ENCODE results near the gene DHRS4L2.
"Not testable (repeated sequence)": the region's sequence is repeated elsewhere in the genome, so short reads cannot be mapped to it uniquely, and the experiment has no call there.

DNA sequence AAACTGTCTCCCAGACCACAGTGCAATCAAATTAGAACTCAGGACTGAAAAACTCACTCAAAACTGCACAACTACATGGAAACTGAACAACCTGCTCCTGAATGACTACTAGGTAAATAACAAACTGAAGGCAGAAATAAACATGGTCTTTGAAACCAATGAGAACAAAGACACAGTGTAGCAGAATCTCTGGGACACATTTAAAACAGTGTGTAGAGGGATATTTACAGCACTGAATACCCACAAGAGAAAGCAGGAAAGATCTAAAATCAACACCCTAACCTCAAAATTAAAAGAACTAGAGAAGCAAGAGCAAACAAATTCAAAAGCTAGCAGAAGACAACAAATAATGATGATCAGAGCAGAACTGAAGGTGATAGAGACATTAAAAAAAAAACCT lies 14.7 kb upstream of the DHRS4L2 start:
- not testable (repeated sequence) for TF ChIP-seq EZH2 (IDR thresholded peaks at IDR 0.05; ENCODE audit: borderline replicate concordance, control insufficient read depth, low read depth, low read length); POLR2AphosphoS5 (IDR thresholded peaks at IDR 0.05; ENCODE audit: low read length); NR2C1 (IDR thresholded peaks at IDR 0.05); ETV6 (conservative IDR thresholded peaks at IDR 0.05 in 1 of 2, IDR thresholded peaks at IDR 0.05 in 1 of 2; ENCODE audit: borderline replicate concordance in 1 of 2, low read depth in 1 of 2)
